Upper lobe of left lung (tissue), 4 donors: ENCODE results near the gene PKIB.

Source experiments
- CTCF ChIP-seq, 6 experiments: fragments of 450-650 bp in 4 of 6; fragments of 200-600 bp in 2 of 6; sonication (generic) in 2 of 6; IDR thresholded peaks; one replicate each; pipeline ENCODE4 v1.5.1; 2016 to 2019; ENCODE audit warnings: antibody characterized with exemption in 6 of 6
- POLR2A ChIP-seq, 4 donors: fragments of 450-650 bp; IDR thresholded peaks; one replicate each; pipeline ENCODE4 v1.5.1; 2016 to 2017; ENCODE audit warnings: antibody characterized with exemption in 4 of 4, mild to moderate bottlenecking in 2 of 4
- POLR2AphosphoS5 ChIP-seq, 2 donors: sonication (generic); formaldehyde crosslinking; IDR thresholded peaks; one replicate each; pipeline ENCODE4 v1.5.1; 2017; ENCODE audit warnings: antibody characterized with exemption in 2 of 2

DNA sequence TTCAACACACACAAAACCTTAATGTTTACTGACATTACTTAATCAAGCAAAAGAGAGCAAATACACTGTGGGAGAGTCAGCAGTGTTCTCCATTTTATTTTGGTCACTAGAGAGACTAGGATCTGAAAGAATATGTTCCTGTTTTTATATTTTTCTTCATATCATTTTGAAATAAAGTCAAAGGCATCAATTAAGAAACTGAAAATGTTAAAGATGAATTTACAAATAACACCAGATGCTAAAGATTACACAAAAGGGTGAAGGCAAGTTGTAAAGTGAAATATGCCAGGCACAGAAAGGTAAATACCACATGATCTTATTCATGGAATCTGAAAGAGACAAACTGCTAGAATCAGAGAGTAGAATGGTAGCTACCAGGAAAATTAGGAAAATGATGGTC, 109.0 kb downstream of the PKIB start:
- TF ChIP-seq CTCF (IDR thresholded peaks at IDR 0.05) (no peak), POLR2A (IDR thresholded peaks at IDR 0.05) (no peak), POLR2AphosphoS5 (IDR thresholded peaks at IDR 0.05) (no peak)
